HG03064 (cell line): ENCODE measurements around the gene ZNF787.

Source experiments
- ATAC-seq: cut with Tn5 transposase; IDR thresholded peaks from one replicate; pipeline ENCODE4 v1.9.1; 2021; ENCODE audit warnings: low read depth; ENCODE audit not compliant: unreplicated experiment

Gene ZNF787

DNA sequence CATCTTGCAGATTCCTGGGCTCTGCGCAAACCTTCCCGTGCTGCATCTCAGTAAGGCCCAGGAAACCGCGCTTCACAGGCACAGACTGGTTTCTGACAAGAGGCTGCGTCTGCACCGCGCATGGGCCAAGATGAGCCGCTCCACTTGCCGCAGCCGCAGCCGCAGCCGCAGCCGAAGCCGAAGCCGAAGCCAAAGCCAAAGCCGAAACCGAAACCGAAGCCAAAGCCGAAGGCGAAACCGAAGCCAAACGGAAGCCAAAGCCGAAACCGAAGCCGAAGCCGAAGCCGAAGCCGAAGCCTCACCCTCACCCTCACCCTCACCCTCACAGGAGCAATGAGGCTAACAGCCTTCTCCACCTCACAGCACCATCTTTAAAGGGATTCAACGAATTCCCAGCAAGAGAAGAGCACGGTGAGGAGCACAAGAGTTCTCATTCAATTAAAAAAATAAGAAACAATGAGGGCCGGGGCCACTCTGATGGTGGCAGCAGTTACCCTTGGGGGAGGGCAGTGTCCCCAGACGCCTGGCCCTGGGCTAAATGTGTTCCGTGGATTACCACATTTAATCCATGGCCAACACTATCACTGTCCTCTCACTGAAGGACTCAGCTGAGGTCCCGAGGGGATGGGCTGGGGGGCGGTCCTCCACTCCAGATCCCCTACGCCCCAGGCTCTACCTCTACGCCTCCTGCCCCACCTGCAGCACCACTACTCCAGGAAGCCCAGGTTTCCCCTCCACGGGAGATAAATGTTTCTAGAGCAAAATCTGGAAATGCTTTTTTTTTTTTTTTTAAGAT is 29.1 kb downstream of the ZNF787 start:
- no peak for ATAC-seq

GRCh38 chr19:56091066-56091490 is 30.0 kb downstream of the ZNF787 start:
- ATAC-seq, result no peak

DNA sequence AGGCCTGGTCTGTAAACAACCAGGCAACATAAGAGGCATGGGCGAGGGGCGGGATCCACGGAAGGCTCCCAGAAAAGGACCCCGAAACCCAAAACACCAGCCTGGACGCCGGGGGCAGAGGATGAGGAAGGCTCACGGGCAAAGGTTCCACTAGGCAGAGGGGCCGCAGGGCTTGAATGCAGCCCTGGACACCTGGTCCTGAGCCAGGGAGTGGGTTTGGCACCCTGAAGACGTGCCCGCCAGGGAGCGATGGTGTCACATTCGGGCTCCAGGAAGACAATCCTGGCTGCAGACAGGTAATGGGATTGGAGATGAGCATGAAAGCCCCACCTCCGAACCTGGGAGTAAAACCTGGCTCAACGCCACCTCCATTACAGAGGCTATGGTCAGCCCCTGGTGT is 31.8 kb downstream of the ZNF787 start:
- ATAC-seq, result no peak

GRCh38 chr19:56088497-56089215 is 32.4 kb downstream of the ZNF787 start:
- no peak for ATAC-seq

DNA sequence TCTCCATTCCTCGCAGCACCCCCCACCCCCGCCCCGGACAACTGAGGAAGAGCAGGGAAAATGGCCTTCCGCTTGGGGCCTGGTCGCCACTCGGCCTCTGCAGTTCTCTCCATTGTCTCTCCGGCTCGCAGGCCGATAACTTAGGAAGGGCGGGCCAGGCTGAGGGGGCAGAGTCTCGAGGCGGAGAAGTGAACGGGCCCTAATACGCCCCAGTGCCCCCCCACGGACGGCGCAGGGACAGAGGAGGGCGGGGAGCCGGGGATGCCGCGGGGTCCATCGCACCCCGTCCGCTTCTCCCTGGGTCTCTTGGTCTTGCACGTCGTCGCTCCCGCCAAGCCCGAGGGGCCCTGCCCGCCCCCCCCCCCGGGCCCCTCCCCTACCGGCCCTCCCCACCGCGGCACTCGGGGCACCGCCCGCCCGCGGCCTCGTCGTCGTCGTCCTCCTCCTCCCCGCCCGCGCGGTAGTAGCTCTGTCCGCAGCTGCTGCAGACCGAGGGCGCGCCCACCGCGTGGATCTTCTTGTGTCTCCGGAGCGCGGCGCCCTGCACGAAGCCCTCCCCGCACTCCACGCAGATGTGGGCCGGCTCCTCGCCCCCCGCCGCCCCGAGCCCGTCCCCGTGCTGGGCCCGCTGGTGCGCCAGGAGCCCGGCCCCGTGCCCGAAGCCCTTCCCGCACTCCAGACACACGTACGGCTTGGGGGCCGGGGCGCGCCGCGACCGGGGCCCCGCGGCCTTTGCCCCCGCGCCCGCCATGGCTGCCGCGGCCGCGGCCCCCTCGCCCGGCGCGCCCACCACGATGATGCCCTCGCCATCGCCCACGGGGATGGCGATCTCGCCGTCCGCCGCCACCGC is 33.2 kb downstream of the ZNF787 start:
- ATAC-seq, result no peak

DNA sequence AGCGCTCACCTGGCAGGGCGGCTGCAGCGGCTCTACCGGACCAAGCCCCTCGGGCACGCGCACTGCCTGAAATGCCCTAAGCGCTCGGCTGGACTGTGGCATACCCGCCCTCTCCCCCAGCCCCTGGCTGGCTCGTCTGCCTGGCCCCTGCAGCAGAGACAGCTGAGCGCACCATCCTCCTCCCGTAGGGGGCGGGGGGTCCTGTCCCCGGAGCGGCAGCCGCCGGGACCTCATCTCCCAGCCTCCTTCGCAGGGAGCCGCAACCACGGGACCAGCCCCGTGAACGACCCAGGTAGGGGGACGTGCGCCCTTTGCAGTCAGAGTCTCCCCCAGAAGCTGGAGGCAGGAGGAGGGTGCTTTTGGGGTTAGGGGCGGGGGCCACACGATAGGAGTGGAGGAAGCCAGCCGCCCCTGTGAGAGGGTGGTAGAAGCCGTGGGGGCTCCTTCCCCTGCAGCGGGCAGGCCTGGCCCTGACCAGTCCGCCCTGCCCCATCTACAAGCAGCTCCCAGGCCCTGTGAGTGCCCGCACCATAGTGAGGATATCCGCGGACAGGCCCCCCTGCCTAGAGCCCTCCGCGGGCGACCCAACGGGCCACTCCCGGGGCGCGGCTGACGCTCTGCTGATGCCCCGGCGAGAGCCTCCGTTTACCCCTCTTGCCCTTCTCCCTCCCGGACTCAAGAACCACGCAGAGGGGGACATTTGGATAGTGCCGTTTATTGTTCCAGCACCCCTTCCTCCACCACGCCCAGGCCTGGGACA is 34.2 kb downstream of the ZNF787 start:
- ATAC-seq, result no peak

- ATAC-seq, result no peak
Observed at GRCh38 chr19:56085571-56086275, 35.4 kb downstream of the ZNF787 start.

DNA sequence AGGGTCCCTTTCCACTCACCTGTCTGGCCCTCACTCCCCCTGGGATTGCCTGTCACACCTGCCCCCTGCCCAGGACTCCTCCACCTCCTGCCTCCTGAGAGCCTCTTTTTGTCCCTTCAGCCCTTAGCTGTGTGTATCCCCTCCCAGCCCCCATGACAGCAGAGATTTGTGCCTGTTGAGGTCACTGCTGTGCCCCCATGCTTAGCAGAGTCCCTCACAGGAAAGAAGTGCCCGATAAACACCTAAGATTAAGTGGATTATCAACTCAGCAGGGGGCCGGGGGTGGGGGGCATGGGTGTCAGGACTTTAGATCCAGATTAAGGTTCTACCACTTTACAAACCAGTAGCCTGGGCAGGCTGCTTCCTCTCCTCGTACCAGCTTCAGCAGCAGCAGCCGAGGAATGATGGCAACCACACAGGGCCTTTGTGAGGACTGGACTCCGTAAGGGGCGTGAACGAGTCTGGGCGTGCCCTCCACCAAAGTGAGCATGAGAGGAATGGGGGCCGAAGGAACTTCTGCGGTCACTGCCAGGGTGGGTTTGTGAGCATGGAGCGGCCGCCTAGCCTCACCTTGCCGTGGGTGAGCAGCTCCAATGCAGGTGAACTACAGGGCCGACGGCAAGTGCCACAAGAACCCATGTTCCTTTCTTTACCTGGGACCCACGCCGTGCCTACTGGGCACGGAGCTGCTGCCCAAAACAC is 36.1 kb downstream of the ZNF787 start:
- ATAC-seq, result no peak

DNA sequence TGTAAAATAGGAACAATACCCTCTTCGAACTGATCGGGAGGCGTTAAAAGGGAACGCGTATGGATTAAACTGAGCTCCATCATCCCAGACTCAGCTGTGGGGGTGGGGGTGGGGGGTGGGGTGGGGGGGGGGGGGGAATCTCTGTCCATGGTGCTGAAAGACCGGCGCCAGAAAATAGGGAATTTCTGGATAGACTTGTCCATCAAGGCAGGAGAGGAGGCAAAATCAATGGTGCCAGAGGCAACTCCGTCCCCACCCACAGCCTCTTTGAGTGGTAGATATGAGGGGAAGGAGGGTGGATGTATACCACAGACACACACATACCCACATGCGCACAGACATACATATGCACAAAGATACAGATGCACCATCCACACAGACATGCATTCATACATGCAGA is 37.4 kb downstream of the ZNF787 start:
- ATAC-seq, result no peak

- ATAC-seq, result peak; percentile 86
Observed at GRCh38 chr19:56080669-56081401, 40.3 kb downstream of the ZNF787 start.

GRCh38 chr19:56079609-56080008 is 41.5 kb downstream of the ZNF787 start:
- ATAC-seq, result no peak

DNA sequence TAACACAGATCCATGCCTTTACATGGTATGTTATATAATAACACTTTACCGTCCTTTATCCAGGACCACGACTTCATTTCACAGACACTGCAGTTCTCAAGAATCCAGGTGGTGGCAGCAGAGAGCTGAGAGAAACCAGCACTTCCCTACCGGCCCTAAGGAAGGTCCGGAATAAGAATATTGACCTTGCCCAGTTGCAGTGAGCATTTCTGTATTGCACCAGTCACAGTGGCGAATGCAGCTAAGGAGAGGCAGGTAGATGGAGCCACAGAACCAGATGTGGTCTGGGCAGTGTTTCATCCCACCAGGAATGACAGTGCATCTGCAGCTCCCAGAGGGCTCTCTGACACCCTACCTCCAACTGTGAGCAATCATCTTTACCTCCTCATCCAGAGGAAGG is 44.6 kb downstream of the ZNF787 start:
- ATAC-seq, result no peak

- no peak for ATAC-seq
Observed at GRCh38 chr19:56071151-56071550, 49.9 kb downstream of the ZNF787 start.

- no peak for ATAC-seq
Observed at GRCh38 chr19:56069642-56070041, 51.5 kb downstream of the ZNF787 start.

GRCh38 chr19:56066152-56067023 is 54.7 kb downstream of the ZNF787 start:
- no peak for ATAC-seq

DNA sequence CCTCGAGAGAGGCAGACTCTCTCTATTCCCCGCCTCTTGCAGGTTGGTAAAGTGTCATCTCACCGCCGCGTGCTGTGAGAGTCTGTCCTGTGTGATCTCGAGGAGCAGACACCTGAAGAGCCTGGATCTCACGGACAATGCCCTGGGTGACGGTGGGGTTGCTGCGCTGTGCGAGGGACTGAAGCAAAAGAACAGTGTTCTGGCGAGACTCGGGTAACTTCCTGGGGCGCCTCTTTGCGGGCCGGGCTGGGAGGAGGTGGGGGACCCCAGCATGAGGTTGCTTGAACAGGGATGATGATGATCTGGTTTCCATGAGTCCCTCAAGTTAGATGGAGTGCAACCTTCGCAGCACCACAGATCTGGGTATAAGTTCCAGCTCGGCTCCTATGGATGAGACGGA is 67.5 kb downstream of the ZNF787 start:
- ATAC-seq, result no peak
